ENCODE measurements around the gene AKAP6.

DNA sequence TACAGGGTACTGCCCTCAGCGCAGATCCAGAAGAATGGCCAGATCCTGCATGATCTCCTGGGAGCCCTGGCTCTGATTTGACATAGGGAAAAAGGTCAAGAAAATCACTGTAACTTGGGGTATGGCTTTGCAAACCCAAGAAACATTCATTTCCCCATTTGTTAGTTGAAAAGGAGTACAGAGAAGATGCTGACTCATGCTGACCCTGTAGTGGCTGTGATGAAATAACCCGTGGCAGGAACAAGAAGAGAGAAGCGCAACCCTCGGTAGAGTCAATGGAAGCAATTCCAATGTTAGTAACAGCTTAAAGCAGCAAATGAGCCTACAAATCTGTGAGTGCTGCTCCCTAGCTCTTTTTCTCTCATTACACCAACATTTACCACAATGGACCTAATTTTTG is 328.0 kb downstream of the AKAP6 start:
- no peak for TF ChIP-seq CTCF (conservative IDR thresholded peaks at IDR 0.05)
- no peak for TF ChIP-seq ZFX (IDR thresholded peaks at IDR 0.05)
